Adrenal gland (tissue), 5 donors: ENCODE results near the gene PI4KA.

Experiments
- CTCF ChIP-seq, 6 experiments: fragments of 450-650 bp in 4 of 6; fragments of 200-600 bp in 2 of 6; sonication (generic) in 1 of 6; IDR thresholded peaks; 1 replicate in 5 of 6; 2 replicates in 1 of 6; pipeline versions ENCODE4 v1.5.1 to v1.8.0; 2016 to 2021; ENCODE audit warnings: antibody characterized with exemption in 6 of 6, mild to moderate bottlenecking in 2 of 6, moderate library complexity in 1 of 6
- POLR2A ChIP-seq, 2 donors: fragments of 450-650 bp; IDR thresholded peaks; one replicate each; pipeline ENCODE4 v1.6.1; 2017; ENCODE audit warnings: antibody characterized with exemption in 2 of 2, mild to moderate bottlenecking in 2 of 2, moderate library complexity in 1 of 2
- donor health status: DM: no; HTN: no; CAD: no.

DNA sequence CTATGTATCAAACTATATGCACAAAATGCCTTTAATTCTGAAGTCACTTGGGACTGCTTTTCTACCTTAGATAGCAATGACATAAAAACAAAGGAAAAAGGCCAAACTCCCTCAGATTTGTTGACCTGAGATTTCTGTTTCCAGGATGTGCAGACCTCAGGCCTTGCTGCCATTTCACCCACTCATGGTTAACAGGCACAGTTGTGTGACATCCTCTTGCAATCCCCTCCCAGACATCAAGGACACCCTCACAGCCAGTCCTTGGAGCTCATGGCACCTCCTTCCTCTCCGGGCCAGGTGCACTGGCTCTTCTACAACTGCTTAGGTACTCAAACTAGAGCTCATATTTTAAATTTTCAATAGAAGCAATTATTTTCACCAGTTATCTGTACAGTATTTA, 47.4 kb downstream of the PI4KA start:
- no peak for TF ChIP-seq POLR2A (IDR thresholded peaks at IDR 0.05)
- TF ChIP-seq CTCF (IDR thresholded peaks at IDR 0.05): no peak
